Upper lobe of left lung (tissue), 6 donors: Measurements from ENCODE around the gene OSBPL8. TPM values are rescaled to one million over a fixed set of nuclear protein-coding genes. Genes with fewer than 3 reads are reported as not detected.
"Not testable (repeated sequence)": the region's sequence is repeated elsewhere in the genome, so short reads cannot be mapped to it uniquely, and the experiment has no call there.

Source experiments
- ATAC-seq, 2 donors: fragments of 200-7000 bp; cut with Tn5 transposase; one replicate each; pipeline ENCODE4 v1.9.1; 2022; ENCODE audit warnings: mild to moderate bottlenecking in 2 of 2, moderate library complexity in 2 of 2; ENCODE audit not compliant: low FRiP score in 2 of 2
- DNase-seq, 2 donors: peaks; one replicate each; pipeline ENCODE4 v3.0.0-alpha.2; 2019 to 2020
- H3K27ac ChIP-seq, 4 donors: fragments of 200-600 bp; sonication (generic); one replicate each; pipeline ENCODE4 v1.5.1; 2016 to 2019
- H3K27me3 ChIP-seq, 4 donors: fragments of 200-600 bp; sonication (generic); one replicate each; pipeline ENCODE4 v1.5.1; 2017 to 2019
- H3K36me3 ChIP-seq, 4 donors: fragments of 200-600 bp; sonication (generic); one replicate each; pipeline ENCODE4 v1.5.1; 2016 to 2019
- H3K4me1 ChIP-seq, 4 donors: fragments of 200-600 bp; sonication (generic); one replicate each; pipeline ENCODE4 v1.5.1; 2018 to 2019
- H3K4me3 ChIP-seq, 4 donors: fragments of 200-600 bp; sonication (generic); one replicate each; pipeline ENCODE4 v1.5.1; 2017 to 2019; ENCODE audit warnings: mild to moderate bottlenecking in 2 of 4, moderate library complexity in 1 of 4
- H3K9me3 ChIP-seq, 4 donors: fragments of 200-600 bp; sonication (generic); one replicate each; pipeline ENCODE4 v1.5.1; 2018 to 2019
- EP300 ChIP-seq, 4 donors: sonication (generic); formaldehyde crosslinking; IDR thresholded peaks; one replicate each; pipeline ENCODE4 v1.5.1; 2017; ENCODE audit warnings: antibody characterized with exemption in 4 of 4, control low read depth in 2 of 4
- POLR2A ChIP-seq, 4 donors: fragments of 450-650 bp; IDR thresholded peaks; one replicate each; pipeline ENCODE4 v1.5.1; 2016 to 2017; ENCODE audit warnings: antibody characterized with exemption in 4 of 4, mild to moderate bottlenecking in 2 of 4
- POLR2AphosphoS5 ChIP-seq, 2 donors: sonication (generic); formaldehyde crosslinking; IDR thresholded peaks; one replicate each; pipeline ENCODE4 v1.5.1; 2017; ENCODE audit warnings: antibody characterized with exemption in 2 of 2
- WGBS, 2 donors: methylation state at CpG; one replicate each; pipeline ENCODE4 v1.1.5; 2017 to 2018; 5-methylcytosine and 5-hydroxymethylcytosine counted together
- total RNA-seq, 6 donors: library from RNA; depleted of rRNA in 4 of 6; stranded (reverse); fragments of >200 nt in 4 of 6; gene quantifications; one replicate each; pipeline versions ENCODE4 v1.1.0 to v1.2.1, GENCODE V29; 2016 to 2021
- TF ChIP-seq, protein P1 (sequence below), 6 experiments: fragments of 450-650 bp in 4 of 6; fragments of 200-600 bp in 2 of 6; sonication (generic) in 2 of 6; IDR thresholded peaks; one replicate each; pipeline ENCODE4 v1.5.1; 2016 to 2019; ENCODE audit warnings: antibody characterized with exemption in 6 of 6
- donor health status: DM: no; HTN: no; CAD: no; lungs with moderate emphysema.
- donor health status: DM: no; HTN: yes; CAD: no; lungs with severe emphysema.

Gene OSBPL8
- total RNA-seq, 6 donors from 2014 or later: 35.6 to 103 (median 73.3) TPM

DNA sequence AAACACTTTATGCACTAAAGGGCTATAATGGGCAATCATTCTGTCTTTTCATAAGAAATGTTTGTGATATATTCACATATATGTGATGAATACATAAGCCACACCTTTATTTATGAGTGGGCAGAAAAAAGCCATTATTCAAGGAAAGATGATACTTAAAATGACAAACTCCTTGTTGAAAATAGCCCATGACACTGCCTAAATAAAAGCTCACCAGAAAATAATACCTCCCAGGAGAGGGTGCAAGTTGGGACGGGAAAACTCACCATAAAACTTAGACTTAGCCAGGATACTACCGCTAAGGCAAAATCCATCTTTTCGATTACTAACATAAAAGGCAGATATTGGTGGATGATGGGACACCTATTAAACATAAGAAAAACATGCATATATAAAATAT lies 175.6 kb downstream of the OSBPL8 start:
- peaks cover 0 to 47% (median 8%) of the 10 kb centered on the region in 4 donors for H3K36me3 ChIP-seq

DNA sequence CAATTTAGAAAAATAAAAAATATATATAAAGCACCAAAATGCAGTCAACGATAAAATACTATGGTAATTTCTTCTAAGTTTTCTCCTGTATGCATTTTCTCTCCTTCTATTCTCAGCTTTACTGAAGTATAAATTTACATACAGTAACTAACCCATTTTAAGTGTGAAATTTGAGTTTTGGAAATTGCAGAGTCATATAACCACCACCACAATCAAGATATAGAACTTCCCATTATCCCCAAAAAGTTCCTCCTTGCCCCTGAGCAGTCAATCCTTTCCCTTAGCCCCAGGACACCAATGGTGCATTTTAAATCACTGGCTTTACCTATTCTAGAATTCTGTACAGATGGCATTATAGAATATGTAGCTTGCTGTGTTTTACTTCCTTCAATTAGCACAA lies 180.3 kb downstream of the OSBPL8 start:
- no peak overlapping the region for H3K4me3 ChIP-seq
- H3K4me1 ChIP-seq: no peaks in the 10 kb centered on the region
- 90 to 94% methylated on average over 1 of the region's 1 CpG for WGBS, 2 donors
- no peaks in the 10 kb centered on the region for H3K27me3 ChIP-seq
- H3K27ac ChIP-seq: no peak overlapping the region
- TF ChIP-seq POLR2AphosphoS5 (IDR thresholded peaks at IDR 0.05): no peak
- TF ChIP-seq POLR2A (IDR thresholded peaks at IDR 0.05): no peak
- no peak for TF ChIP-seq EP300 (IDR thresholded peaks at IDR 0.05)
- TF ChIP-seq, protein P1, sequence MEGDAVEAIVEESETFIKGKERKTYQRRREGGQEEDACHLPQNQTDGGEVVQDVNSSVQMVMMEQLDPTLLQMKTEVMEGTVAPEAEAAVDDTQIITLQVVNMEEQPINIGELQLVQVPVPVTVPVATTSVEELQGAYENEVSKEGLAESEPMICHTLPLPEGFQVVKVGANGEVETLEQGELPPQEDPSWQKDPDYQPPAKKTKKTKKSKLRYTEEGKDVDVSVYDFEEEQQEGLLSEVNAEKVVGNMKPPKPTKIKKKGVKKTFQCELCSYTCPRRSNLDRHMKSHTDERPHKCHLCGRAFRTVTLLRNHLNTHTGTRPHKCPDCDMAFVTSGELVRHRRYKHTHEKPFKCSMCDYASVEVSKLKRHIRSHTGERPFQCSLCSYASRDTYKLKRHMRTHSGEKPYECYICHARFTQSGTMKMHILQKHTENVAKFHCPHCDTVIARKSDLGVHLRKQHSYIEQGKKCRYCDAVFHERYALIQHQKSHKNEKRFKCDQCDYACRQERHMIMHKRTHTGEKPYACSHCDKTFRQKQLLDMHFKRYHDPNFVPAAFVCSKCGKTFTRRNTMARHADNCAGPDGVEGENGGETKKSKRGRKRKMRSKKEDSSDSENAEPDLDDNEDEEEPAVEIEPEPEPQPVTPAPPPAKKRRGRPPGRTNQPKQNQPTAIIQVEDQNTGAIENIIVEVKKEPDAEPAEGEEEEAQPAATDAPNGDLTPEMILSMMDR (IDR thresholded peaks at IDR 0.05): no peak
- no peaks in the 10 kb centered on the region for H3K9me3 ChIP-seq
- no peak for DNase-seq
- H3K36me3 ChIP-seq: peaks cover 0 to 59% (median 10%) of the 10 kb centered on the region in 4 donors
- ATAC-seq: no peak

More for the DNA sequence above, 175.6 kb downstream of the OSBPL8 start:
- Histone ChIP-seq H3K9me3 (no peaks in the 10 kb centered on the region), H3K4me3 (no peak overlapping the region), H3K4me1 (no peaks in the 10 kb centered on the region), H3K27me3 (no peaks in the 10 kb centered on the region), H3K27ac (no peak overlapping the region)
- 94 to 96% methylated on average over 3 of the region's 3 CpGs for WGBS, 2 donors
- TF ChIP-seq, protein P1 (IDR thresholded peaks at IDR 0.05): no peak
- TF ChIP-seq EP300 (IDR thresholded peaks at IDR 0.05) (no peak), POLR2A (IDR thresholded peaks at IDR 0.05) (no peak), POLR2AphosphoS5 (IDR thresholded peaks at IDR 0.05) (no peak)
- no peak for DNase-seq
- ATAC-seq: no peak

DNA sequence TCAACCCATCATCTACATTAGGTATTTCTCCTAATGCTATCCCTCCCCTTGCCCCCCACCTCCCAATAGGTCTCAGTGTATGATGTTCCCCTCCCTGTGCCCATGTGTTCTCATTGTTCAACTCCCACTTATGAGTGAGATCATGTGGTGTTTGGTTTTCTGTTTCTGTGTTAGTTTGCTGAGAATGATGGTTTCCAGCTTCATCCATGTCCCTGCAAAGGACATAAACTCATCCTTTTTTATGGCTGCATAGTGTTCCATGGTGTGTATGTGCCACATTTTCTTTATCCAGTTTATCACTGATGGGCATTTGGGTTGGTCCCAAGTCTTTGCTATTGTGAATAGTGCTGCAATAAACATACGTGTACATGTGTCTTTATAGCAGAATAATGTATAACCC lies 182.7 kb downstream of the OSBPL8 start:
- not testable (repeated sequence) for H3K4me1 ChIP-seq, DNase-seq, H3K4me3 ChIP-seq, H3K27ac ChIP-seq, H3K27me3 ChIP-seq, ATAC-seq, H3K9me3 ChIP-seq
- H3K36me3 ChIP-seq: peaks cover 0 to 64% (median 8%) of the 10 kb centered on the region in 4 donors
- 90 to 100% methylated on average over 1 of the region's 1 CpG for WGBS, 2 donors

DNA sequence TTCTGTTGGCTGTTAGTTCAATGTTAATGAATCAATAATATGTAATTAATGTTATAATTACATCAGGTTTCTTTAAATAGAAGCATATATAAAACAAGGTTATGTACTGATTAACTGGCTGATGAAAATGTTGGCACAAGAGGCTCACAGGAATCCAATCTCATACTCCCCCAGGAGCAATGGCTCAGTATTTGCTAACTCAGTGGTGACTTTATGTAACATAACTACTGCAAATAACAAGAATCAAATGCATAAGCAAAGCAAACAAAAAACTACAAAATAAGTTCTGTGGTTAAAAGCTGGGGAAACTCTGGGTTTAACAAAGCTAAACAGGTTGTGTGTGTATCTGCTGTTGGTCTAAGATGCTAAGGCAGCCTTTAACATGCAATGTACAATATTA lies 183.6 kb downstream of the OSBPL8 start:
- Histone ChIP-seq H3K27me3 (no peaks in the 10 kb centered on the region), H3K27ac (no peak overlapping the region), H3K4me3 (no peak overlapping the region), H3K9me3 (no peaks in the 10 kb centered on the region), H3K4me1 (no peaks in the 10 kb centered on the region), H3K36me3 (peaks cover 0 to 68% (median 8%) of the 10 kb centered on the region in 4 donors)
- DNase-seq (no peak), ATAC-seq (no peak)
- TF ChIP-seq, protein P1 (IDR thresholded peaks at IDR 0.05): no peak
- TF ChIP-seq EP300 (IDR thresholded peaks at IDR 0.05): no peak

DNA sequence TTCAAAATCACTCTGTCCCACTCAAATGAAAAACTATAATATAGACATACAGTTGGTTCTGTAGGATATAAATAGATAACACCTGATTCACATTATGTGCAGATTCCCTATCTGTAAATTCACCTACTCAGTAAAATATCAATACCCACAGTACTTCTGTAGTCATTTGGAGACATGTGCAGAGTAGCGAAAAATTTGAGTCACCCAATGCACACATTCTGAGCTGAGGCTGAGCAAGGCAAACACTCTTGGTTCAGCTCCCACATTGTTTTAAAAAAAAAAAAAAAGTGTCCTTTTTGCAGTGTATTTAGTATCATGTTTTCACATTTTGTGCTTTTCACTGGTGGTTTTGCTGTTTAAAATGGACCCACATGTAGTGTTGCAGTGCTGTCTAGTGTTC lies 184.1 kb downstream of the OSBPL8 start:
- Histone ChIP-seq H3K27me3 (no peaks in the 10 kb centered on the region), H3K4me1 (no peaks in the 10 kb centered on the region), H3K4me3 (no peak overlapping the region), H3K36me3 (peaks cover 0 to 73% (median 8%) of the 10 kb centered on the region in 4 donors), H3K9me3 (no peaks in the 10 kb centered on the region), H3K27ac (no peak overlapping the region)
- DNase-seq (no peak), ATAC-seq (no peak)
- no peak for TF ChIP-seq POLR2AphosphoS5 (IDR thresholded peaks at IDR 0.05)
- TF ChIP-seq, protein P1 (IDR thresholded peaks at IDR 0.05): no peak
- WGBS, 2 donors: 96% methylated on average over 1 of the region's 1 CpG
